Keratinocyte (primary cell): ENCODE results near the gene TRIM28. TPM values are rescaled to one million over a fixed set of nuclear protein-coding genes. Genes with fewer than 3 reads are reported as not detected.

Experiments used
- DNase-seq: peaks from one replicate; pipeline ENCODE4 v3.0.0-alpha.2; 2011; ENCODE audit warnings: low read depth, missing footprints, low spot score
- FAIRE-seq: peaks from 2 replicates; lab custom pipeline; 2011; peaks lifted over from hg19 to GRCh38; lab: Jason Lieb, UNC
- H2AFZ ChIP-seq: 2 replicates; pipeline ENCODE4 v1.6.0; 2012; ENCODE audit warnings: low read length, control low read depth, inconsistent platforms; ENCODE audit not compliant: control insufficient read depth
- H3K27ac ChIP-seq: 2 replicates; pipeline ENCODE4 v1.5.1; 2011; ENCODE audit warnings: low read length; ENCODE audit not compliant: control insufficient read depth, insufficient read depth
- H3K27me3 ChIP-seq: 3 replicates; pipeline ENCODE4 v1.6.0; 2011; ENCODE audit warnings: low read length; ENCODE audit not compliant: control insufficient read depth, insufficient read depth; ENCODE audit errors: extremely low read depth
- H3K36me3 ChIP-seq, 2 experiments: 2 replicates in 1 of 2; 3 replicates in 1 of 2; pipeline ENCODE4 v1.5.1; 2011; ENCODE audit warnings: low read length in 2 of 2, mild to moderate bottlenecking in 1 of 2; ENCODE audit not compliant: control insufficient read depth in 2 of 2, insufficient read depth in 2 of 2; ENCODE audit errors: extremely low read depth in 1 of 2
- H3K4me1 ChIP-seq: 3 replicates; pipeline ENCODE4 v1.5.1; 2011; ENCODE audit warnings: low read length; ENCODE audit not compliant: control insufficient read depth, insufficient read depth; ENCODE audit errors: extremely low read depth
- H3K4me2 ChIP-seq: 3 replicates; pipeline ENCODE4 v1.6.0; 2011; ENCODE audit warnings: low read depth, low read length; ENCODE audit not compliant: control insufficient read depth, insufficient read depth; ENCODE audit errors: extremely low read depth
- H3K4me3 ChIP-seq, 3 experiments: fragments of 200-600 bp in 1 of 3; sonication (generic) in 1 of 3; 2 replicates in 2 of 3; 3 replicates in 1 of 3; pipeline ENCODE4 v1.5.1; 2011 to 2016; ENCODE audit warnings: low read length in 3 of 3, mild to moderate bottlenecking in 3 of 3, control low read depth in 2 of 3, inconsistent platforms in 1 of 3, low read depth in 1 of 3, mixed read lengths in 1 of 3, mixed run types in 1 of 3, moderate library complexity in 1 of 3; ENCODE audit not compliant: control insufficient read depth in 2 of 3, insufficient read depth in 2 of 3; ENCODE audit errors: extremely low read depth in 1 of 3
- H3K79me2 ChIP-seq: 2 replicates; pipeline ENCODE4 v1.6.0; 2012; ENCODE audit warnings: low read length; ENCODE audit not compliant: control insufficient read depth, insufficient read depth
- H3K9ac ChIP-seq: 3 replicates; pipeline ENCODE4 v1.6.0; 2011; ENCODE audit warnings: low read length; ENCODE audit not compliant: control insufficient read depth, insufficient read depth; ENCODE audit errors: extremely low read depth
- H3K9me1 ChIP-seq: 3 replicates; pipeline ENCODE4 v1.6.0; 2011; ENCODE audit warnings: low read length; ENCODE audit not compliant: control insufficient read depth, insufficient read depth; ENCODE audit errors: extremely low read depth
- H3K9me3 ChIP-seq: 2 replicates; pipeline ENCODE4 v1.5.1; 2012; ENCODE audit warnings: low read depth, low read length; ENCODE audit not compliant: control insufficient read depth
- H4K20me1 ChIP-seq: 3 replicates; pipeline ENCODE4 v1.6.0; 2011; ENCODE audit warnings: low read length; ENCODE audit not compliant: control insufficient read depth, insufficient read depth; ENCODE audit errors: extremely low read depth
- CTCF ChIP-seq, 3 experiments: IDR thresholded peaks in 1 of 3; conservative IDR thresholded peaks in 1 of 3; optimal IDR thresholded peaks in 1 of 3; 2 replicates in 2 of 3; 3 replicates in 1 of 3; pipeline versions ENCODE3 to v1.5.1; 2011; ENCODE audit warnings: low read length in 3 of 3, mild to moderate bottlenecking in 3 of 3, moderate library complexity in 2 of 3, control low read depth in 1 of 3, inconsistent platforms in 1 of 3; ENCODE audit not compliant: insufficient read depth in 2 of 3; ENCODE audit errors: extremely low read depth in 1 of 3
- EZH2 ChIP-seq: IDR thresholded peaks from one replicate; pipeline ENCODE4 v1.6.1; 2012; ENCODE audit warnings: inconsistent platforms, mild to moderate bottlenecking, low read length, moderate library complexity
- dilution Hi-C: fragments of 300-500 bp; cut with MboI; formaldehyde crosslinking; loops from one replicate; pipeline ENCODE4 v1.7.0; 2020; ENCODE audit warnings: low sequenced_read_pairs; ENCODE audit not compliant: extremely low pct_ligation_motif_present
- polyA plus RNA-seq, 5 experiments: library from polyadenylated mRNA; depleted of rRNA in 3 of 5; stranded (reverse) in 3 of 5; stranded (forward) in 1 of 5; unstranded in 1 of 5; fragments of >200 nt; gene quantifications; 1 replicate in 1 of 5; 2 replicates in 3 of 5; 3 replicates in 1 of 5; pipeline versions ENCODE4 v1.2.1 to v1.2.3, GENCODE V29; 2011 to 2012; ENCODE audit warnings: missing spikeins in 2 of 5, low read depth in 1 of 5, low replicate concordance in 1 of 5

Gene TRIM28
- polyA plus RNA-seq, 1 donor (not counting 4 experiments of a cell fraction or from before 2014, with no cell fraction given), result 290 TPM

- Histone ChIP-seq H2AFZ (peak overlapping the region; percentile 56), H3K27ac (no peak overlapping the region), H3K4me1 (peaks cover 22% of the 10 kb centered on the region), H3K36me3 (peaks cover 2 to 5% of the 10 kb centered on the region in 2 experiments), H3K79me2 (peaks cover 8% of the 10 kb centered on the region), H3K4me3 (peak overlapping the region; percentile 23 to 54 (median 29)), H3K27me3 (peaks cover 4% of the 10 kb centered on the region), H4K20me1 (no peaks in the 10 kb centered on the region), H3K9ac (peak overlapping the region; percentile 44), H3K4me2 (peak overlapping the region; percentile 84), H3K9me3 (no peaks in the 10 kb centered on the region), H3K9me1 (no peaks in the 10 kb centered on the region)
- dilution Hi-C loops, result no loop called here
- DNase-seq (no peak), FAIRE-seq (no peak)
- no peak for TF ChIP-seq EZH2
- no peak for TF ChIP-seq CTCF (optimal IDR thresholded peaks at IDR 0.05 in 1 of 3, IDR thresholded peaks at IDR 0.05 in 1 of 3, conservative IDR thresholded peaks at IDR 0.05 in 1 of 3; ENCODE audit: extremely low read depth in 1 of 3, insufficient read depth in 2 of 3, low read length in 3 of 3)
These were observed 18.5 kb downstream of the TRIM28 start for GRCh38 chr19:58562122-58563033.

- no peak overlapping the region for H3K27ac ChIP-seq
- DNase-seq (no peak), FAIRE-seq (no peak)
- peaks cover 4% of the 10 kb centered on the region for H3K27me3 ChIP-seq
- H4K20me1 ChIP-seq, result no peaks in the 10 kb centered on the region
- no peak overlapping the region for H2AFZ ChIP-seq
- H3K9ac ChIP-seq, result no peak overlapping the region
- peaks cover 2 to 7% of the 10 kb centered on the region in 2 experiments for H3K36me3 ChIP-seq
- peak overlapping the region in 2 of 3 experiments; percentile 29 to 54 for H3K4me3 ChIP-seq
- H3K9me1 ChIP-seq, result no peaks in the 10 kb centered on the region
- no peaks in the 10 kb centered on the region for H3K9me3 ChIP-seq
- peaks cover under 1% of the 10 kb centered on the region for H3K79me2 ChIP-seq
- no peak for TF ChIP-seq EZH2
- no peak for TF ChIP-seq CTCF (optimal IDR thresholded peaks at IDR 0.05 in 1 of 3, IDR thresholded peaks at IDR 0.05 in 1 of 3, conservative IDR thresholded peaks at IDR 0.05 in 1 of 3; ENCODE audit: extremely low read depth in 1 of 3, insufficient read depth in 2 of 3, low read length in 3 of 3)
- peaks cover 22% of the 10 kb centered on the region for H3K4me1 ChIP-seq
- H3K4me2 ChIP-seq, result peak overlapping the region; percentile 84
- dilution Hi-C loops, result no loop called here
These were observed 19.2 kb downstream of the TRIM28 start for GRCh38 chr19:58563034-58563573.
